Muscle of arm (tissue), 14 donors: ENCODE results near the gene CFAP69. TPM values are rescaled to one million over a fixed set of nuclear protein-coding genes. Genes with fewer than 3 reads are reported as not detected.

Source experiments
- DNase-seq: peaks from one replicate; pipeline ENCODE4 v3.0.0-alpha.2; 2013
- long read RNA-seq, 11 donors: transcript quantifications; one replicate each; lab custom pipeline, GENCODE V29; 2026
- polyA plus RNA-seq, 12 donors: library from polyadenylated mRNA; unstranded; fragments of 120-200 nt; gene quantifications; one replicate each; pipeline ENCODE4 v1.2.1, GENCODE V29; 2013; ENCODE audit not compliant: insufficient read length in 12 of 12

Gene CFAP69, protein sequence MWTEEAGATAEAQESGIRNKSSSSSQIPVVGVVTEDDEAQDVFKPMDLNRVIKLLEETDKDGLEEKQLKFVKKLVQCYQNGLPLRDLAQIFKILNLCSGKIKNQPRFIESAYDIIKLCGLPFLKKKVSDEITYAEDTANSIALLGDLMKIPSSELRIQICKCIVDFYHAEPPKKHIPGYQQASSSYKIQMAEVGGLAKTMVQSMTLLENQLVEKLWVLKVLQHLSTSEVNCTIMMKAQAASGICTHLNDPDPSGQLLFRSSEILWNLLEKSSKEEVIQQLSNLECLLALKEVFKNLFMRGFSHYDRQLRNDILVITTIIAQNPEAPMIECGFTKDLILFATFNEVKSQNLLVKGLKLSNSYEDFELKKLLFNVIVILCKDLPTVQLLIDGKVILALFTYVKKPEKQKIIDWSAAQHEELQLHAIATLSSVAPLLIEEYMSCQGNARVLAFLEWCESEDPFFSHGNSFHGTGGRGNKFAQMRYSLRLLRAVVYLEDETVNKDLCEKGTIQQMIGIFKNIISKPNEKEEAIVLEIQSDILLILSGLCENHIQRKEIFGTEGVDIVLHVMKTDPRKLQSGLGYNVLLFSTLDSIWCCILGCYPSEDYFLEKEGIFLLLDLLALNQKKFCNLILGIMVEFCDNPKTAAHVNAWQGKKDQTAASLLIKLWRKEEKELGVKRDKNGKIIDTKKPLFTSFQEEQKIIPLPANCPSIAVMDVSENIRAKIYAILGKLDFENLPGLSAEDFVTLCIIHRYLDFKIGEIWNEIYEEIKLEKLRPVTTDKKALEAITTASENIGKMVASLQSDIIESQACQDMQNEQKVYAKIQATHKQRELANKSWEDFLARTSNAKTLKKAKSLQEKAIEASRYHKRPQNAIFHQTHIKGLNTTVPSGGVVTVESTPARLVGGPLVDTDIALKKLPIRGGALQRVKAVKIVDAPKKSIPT
- polyA plus RNA-seq, result 1 to 10 TPM in 10 of 12 donors, not detected in 2; 2.3 to 6.1 (median 3.1) TPM
- long read RNA-seq, donor 1, partial matches to known transcripts, result 7 of 7 reads
- long read RNA-seq, donor 1, other reads (novel, unspliced or antisense), result 0 of 7 reads
- long read RNA-seq, donor 2, result 0 reads
- long read RNA-seq, donor 3, result 0 reads
- long read RNA-seq, donor 4, result 0 reads
- long read RNA-seq, donor 5, result 0 reads
- long read RNA-seq, donor 6, result 0 reads
- long read RNA-seq, donor 7, result 0 reads
- long read RNA-seq, donor 8, result 0 reads
- long read RNA-seq, donor 9, result 0 reads
- long read RNA-seq, donor 10, result 0 reads
- long read RNA-seq, donor 11, result 0 reads

- peak; percentile 90 for DNase-seq
Measured at GRCh38 chr7:90244909-90245851, at the start of gene CFAP69. Gene CFAP69, plus strand, starts transcription at chr7:90245174. Its CDS starts 251 bp downstream, at chr7:90245425.

DNA sequence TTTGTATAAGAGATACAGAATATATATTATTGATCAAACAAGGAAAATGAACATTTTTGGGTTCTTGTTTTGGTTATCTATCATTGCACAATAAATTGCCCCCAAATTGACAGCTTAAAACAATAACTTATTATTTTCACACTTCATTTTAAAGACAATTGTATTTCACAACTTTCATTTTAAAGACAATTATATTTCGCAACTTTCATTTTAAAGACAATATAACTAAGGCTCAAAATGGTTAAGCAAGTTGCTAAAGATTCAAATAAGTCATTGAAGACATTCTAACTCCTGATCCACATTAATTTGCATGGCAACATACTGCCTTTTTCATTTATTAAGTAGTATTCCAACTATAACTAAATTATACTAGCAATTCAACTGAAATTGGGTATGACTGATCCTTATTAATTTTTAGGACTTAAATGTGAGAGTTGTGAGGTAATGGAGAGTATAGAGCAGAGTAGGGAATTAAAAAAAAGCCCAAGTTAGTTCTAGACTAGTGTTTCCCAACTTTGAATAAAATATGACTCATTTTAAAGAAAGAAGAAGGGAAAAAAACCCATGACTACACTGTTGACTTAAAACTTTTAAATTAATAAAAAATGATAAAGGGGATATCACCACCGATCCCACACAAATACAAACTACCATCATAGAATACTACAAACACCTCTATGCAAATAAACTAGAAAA lies 43.3 kb upstream of the CFAP69 start:
- no peak for DNase-seq

DNA sequence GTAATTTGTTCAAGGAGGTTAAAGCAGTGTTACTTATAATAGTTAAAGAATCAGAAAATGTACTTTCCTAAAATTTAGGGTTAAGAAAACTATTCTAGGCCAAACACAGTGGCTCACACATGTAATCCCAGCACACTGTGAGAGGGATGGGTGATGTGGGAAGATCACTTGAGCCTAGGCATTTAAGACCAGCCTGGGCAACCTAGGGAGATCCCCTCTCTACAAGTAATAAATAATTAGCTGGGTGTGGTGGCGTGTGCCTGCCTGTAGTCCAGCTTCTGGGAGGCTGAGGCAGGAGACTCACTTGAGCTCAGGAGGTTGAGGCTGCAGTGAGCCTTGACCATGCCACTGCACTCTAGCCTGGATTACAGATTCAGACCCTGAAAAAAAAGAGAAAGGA lies 37.0 kb upstream of the CFAP69 start:
- DNase-seq, result no peak

GRCh38 chr7:90209776-90210175 lies 35.2 kb upstream of the CFAP69 start:
- no peak for DNase-seq

GRCh38 chr7:90210475-90210874 lies 34.5 kb upstream of the CFAP69 start:
- DNase-seq, result no peak

DNA sequence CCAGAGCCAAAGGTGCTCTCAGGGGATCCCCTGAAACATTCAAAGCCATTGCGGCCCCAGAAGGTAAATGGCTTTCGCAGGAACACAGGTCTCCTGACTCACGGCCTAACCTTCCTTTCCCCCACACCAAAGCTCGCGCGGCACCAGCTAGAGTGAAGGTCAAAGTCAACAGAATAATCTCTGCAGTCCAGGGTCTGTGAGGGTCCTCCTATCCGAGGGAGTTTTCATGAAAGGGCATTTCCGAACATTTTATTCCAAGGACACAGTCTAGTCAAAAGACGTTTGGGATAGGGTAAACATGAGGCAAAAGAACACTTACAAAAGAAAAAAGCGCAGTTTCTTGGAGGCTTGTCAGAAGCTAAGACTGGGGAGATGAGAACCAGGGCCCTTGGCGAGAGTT lies 34.0 kb upstream of the CFAP69 start:
- DNase-seq, result no peak

GRCh38 chr7:90211391-90212148 lies 33.4 kb upstream of the CFAP69 start, which contains the start of gene STEAP2:
Gene STEAP2, plus strand, starts transcription at chr7:90211740. Its CDS starts 13,343 bp downstream, at chr7:90225083.
- DNase-seq, result peak; percentile 88

- peak; percentile 15 for DNase-seq
Measured at GRCh38 chr7:90212149-90212495, 32.9 kb upstream of the CFAP69 start.

- DNase-seq, result no peak
Measured at GRCh38 chr7:90213521-90213920, 31.5 kb upstream of the CFAP69 start.

DNA sequence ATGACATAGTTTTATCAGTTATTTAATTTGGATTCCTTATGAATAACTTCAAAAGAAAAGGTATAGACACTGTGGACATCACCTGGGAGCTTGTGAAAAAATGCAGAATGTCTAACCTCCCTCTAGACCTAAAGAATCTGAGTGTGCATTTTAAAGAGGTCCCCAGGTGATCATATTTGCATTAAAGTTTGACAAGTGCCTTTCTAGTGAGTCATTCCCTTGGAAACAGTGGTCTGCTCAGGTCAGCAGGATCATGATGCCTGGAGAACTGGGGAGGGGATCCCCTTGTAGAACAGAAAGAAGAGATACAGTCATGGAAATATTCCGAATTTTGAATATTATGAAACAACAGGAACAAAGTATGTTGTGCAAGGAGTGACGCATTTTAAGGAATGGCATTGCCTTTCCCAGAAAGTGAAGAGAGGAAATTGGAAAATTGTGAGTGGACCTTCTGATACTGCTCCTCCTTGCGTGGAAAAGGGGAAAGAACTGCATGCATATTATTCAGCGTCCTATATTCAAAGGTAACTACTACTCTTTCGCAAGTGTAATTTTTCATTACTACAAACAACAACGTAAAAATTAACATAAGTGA lies 28.8 kb upstream of the CFAP69 start:
- DNase-seq, result no peak

- DNase-seq, result no peak
Measured at GRCh38 chr7:90216771-90217170, 28.2 kb upstream of the CFAP69 start.

DNA sequence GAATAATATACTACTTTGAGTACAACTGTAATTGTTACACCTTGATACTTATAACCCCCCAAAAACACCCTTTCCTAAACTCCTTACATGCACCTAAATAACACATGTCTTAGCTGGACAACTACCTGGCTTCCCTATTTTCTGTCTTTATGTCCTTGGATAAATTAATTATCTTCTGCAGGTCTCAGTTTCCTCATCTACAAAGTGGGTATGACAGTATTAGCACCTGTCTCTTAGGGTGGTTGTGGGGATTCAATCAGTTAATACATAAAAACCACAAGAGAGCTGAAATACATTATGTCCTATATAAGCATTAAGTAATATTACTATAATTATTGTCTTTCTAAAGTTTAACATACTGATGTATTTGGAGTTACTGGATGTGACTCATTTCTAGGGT lies 22.6 kb upstream of the CFAP69 start:
- no peak for DNase-seq

- DNase-seq, result peak; percentile 73
Measured at GRCh38 chr7:90222811-90223725, 21.9 kb upstream of the CFAP69 start.

DNA sequence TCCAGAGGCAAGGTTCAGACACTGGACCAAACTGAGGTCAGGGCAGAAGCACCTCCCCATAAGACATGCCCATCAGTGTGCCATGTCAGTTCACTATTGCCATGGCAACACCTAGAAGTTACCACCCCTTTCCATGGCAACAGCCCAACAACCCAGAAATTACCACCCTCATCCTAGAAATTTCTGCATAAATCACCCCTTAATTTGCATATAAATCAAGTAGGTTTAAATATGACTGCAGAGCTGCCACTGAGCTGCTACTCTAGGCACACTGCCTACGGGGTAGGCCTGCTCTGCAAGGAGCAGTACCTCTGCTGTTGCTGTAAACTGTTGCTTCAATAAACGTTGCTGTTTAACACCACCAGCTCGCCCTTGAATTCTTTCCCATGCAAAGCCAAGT lies 20.8 kb upstream of the CFAP69 start:
- DNase-seq, result no peak

DNA sequence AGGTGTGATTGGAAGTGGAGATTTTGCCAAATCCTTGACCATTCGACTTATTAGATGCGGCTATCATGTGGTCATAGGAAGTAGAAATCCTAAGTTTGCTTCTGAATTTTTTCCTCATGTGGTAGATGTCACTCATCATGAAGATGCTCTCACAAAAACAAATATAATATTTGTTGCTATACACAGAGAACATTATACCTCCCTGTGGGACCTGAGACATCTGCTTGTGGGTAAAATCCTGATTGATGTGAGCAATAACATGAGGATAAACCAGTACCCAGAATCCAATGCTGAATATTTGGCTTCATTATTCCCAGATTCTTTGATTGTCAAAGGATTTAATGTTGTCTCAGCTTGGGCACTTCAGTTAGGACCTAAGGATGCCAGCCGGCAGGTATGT lies 19.8 kb upstream of the CFAP69 start:
- no peak for DNase-seq

DNA sequence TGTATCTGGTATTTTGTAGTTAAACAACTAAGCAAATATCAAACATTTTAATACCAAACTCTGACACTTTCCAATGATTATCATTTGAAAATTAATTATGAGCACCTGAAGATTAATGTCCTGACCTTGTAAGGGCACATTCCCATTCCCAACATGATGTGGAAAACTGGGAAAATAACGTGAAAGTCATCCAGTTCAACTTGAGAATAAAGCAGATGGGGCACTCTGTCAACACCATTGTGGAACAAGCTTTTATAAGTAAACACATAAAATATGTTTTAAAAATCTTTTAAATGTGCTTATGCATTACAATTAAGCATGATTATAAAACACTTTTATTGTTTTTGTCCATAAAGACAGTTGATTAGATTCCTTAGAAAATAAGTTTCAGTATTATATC lies 19.4 kb upstream of the CFAP69 start:
- DNase-seq, result no peak

GRCh38 chr7:90227259-90227658 lies 17.7 kb upstream of the CFAP69 start:
- DNase-seq, result no peak

- DNase-seq, result peak; percentile 26
Measured at GRCh38 chr7:90229682-90230081, 15.3 kb upstream of the CFAP69 start.
